GM19397 (cell line): ENCODE results near the gene SHANK3.

Experiments
- ATAC-seq: cut with Tn5 transposase; IDR thresholded peaks from one replicate; pipeline ENCODE4 v1.9.1; 2021; ENCODE audit warnings: mild to moderate bottlenecking, moderate library complexity; ENCODE audit not compliant: unreplicated experiment

SHANK3 gene

GRCh38 chr22:50711446-50712340 is 39.1 kb downstream of the SHANK3 start:
- ATAC-seq: no peak

GRCh38 chr22:50712341-50713007 is 39.9 kb downstream of the SHANK3 start:
- ATAC-seq: no peak

GRCh38 chr22:50713008-50713385 is 40.4 kb downstream of the SHANK3 start:
- ATAC-seq: no peak

GRCh38 chr22:50713571-50714056 is 41.0 kb downstream of the SHANK3 start:
- no peak for ATAC-seq

GRCh38 chr22:50714150-50714549 is 41.5 kb downstream of the SHANK3 start:
- no peak for ATAC-seq

- ATAC-seq: no peak
Measured at GRCh38 chr22:50714631-50715179, 42.1 kb downstream of the SHANK3 start.

GRCh38 chr22:50715250-50715649 is 42.6 kb downstream of the SHANK3 start:
- ATAC-seq: no peak

- no peak for ATAC-seq
Measured at GRCh38 chr22:50715776-50716175, 43.2 kb downstream of the SHANK3 start.

- ATAC-seq: no peak
Measured at GRCh38 chr22:50716290-50717024, 43.8 kb downstream of the SHANK3 start.

- ATAC-seq: no peak
Measured at GRCh38 chr22:50717709-50718351, 45.2 kb downstream of the SHANK3 start.

GRCh38 chr22:50718352-50718709 is 45.7 kb downstream of the SHANK3 start:
- no peak for ATAC-seq

- ATAC-seq: no peak
Measured at GRCh38 chr22:50719814-50720300, 47.2 kb downstream of the SHANK3 start.

- ATAC-seq: no peak
Measured at GRCh38 chr22:50720301-50721256, 48.0 kb downstream of the SHANK3 start.

- ATAC-seq: no peak
Measured at GRCh38 chr22:50721257-50721844, 48.7 kb downstream of the SHANK3 start.

- no peak for ATAC-seq
Measured at GRCh38 chr22:50722048-50722701, 49.6 kb downstream of the SHANK3 start.
